ENCODE measurements around the gene KCNQ1. TPM values are rescaled to one million over a fixed set of nuclear protein-coding genes. Genes with fewer than 3 reads are reported as not detected.

KCNQ1 gene
- polyA plus RNA-seq, 2 donors = 0.31 to 0.52 TPM

DNA sequence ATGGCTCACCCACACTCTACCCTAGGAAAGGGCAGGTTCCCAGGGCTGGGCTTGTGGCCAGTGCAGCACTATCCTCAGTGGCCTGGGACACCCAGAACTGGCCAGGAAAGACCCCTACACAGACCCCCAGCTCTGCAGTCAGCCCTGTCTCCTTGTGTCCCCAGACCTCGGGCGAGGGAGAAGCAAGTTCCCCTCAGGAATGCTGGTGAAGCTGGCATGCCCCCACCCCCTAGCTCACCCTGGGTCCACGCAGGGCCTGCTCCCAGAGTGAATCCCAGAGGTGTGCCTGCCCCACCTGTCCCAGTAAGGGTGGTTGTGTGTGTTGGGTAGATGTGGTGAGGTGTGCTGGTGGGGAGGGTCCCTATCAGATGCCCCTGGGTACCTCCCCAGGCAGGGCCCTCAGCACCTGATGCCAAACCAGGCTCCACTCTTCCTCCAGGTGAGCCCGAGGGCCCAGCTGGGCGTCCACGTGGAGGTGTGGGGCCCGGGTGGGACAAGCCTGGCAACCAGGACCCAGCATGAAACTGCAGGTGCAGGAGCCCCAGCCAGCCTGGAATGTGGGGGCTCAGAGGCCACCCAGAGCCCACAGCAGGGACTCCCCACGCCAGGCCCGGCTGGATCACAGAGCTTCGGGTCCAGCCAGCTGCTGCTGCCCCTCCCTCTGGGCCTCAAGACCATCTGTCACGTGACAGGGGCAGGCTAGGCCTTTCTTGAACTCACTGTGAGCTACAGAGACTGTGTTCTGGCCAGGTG lies 303.4 kb downstream of the KCNQ1 start:
- Histone ChIP-seq H3K9me3 (ENCODE audit: control insufficient read depth in 2 of 2, insufficient read depth in 1 of 2, low read depth in 1 of 2, low read length in 1 of 2) (no peaks in the 10 kb centered on the region), H3K27me3 (ENCODE audit: control insufficient read depth in 1 of 2, insufficient read depth in 2 of 2, low read length in 2 of 2) (no peaks in the 10 kb centered on the region), H3K36me3 (ENCODE audit: control insufficient read depth in 2 of 2, insufficient read depth in 2 of 2, low read length in 1 of 2) (no peaks in the 10 kb centered on the region), H3K4me3 (ENCODE audit: low read depth in 1 of 2, low read length in 2 of 2) (no peak overlapping the region), H3K4me1 (ENCODE audit: control insufficient read depth in 2 of 2, insufficient read depth in 2 of 2, low read length in 1 of 2) (no peaks in the 10 kb centered on the region), H3K27ac (ENCODE audit: low read depth in 2 of 2, low read length in 1 of 2) (no peak overlapping the region)
- 79 to 81% methylated on average over 11 of the region's 11 CpGs for WGBS, 2 donors

DNA sequence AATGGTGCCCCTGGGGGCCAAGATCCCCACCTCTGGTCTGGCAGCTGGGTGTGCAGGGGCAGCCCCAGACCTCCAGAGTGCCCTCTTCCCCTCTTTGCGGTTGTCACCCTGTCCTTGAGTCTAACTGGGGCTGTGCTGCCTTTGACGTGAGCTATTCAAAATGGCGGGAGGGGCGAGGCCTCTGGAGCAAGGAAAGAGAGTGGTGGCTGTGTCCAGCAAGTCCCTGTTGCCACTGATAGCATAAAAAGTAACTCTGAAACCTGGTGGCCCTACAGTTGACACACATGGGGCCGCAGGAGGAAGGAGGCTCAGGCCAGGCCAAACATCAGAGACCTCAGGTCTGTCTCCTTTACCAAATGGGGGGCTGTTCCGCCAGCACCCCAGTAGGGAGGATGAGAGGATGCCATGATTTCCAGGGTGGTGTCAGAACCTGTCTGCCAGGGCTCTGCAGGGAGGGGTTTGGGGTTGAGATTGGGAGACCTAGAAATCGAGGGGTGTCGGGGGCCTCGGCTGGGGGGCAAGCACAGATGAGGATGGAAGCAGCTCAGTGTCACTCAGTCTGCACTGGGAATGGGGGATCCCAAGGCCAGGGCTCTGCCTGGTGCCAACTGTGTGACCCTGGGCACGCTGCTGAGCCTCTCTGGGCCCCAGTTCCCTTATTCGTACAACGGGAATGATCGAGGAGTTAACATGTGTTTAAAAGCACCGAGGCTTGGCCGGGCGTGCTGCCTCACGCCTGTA lies 304.2 kb downstream of the KCNQ1 start:
- no peaks in the 10 kb centered on the region for H3K36me3 ChIP-seq (ENCODE audit: control insufficient read depth in 2 of 2, insufficient read depth in 2 of 2, low read length in 1 of 2)
- WGBS, 2 donors = 93 to 98% methylated on average over 17 of the region's 17 CpGs
- no peak overlapping the region for H3K4me3 ChIP-seq (ENCODE audit: low read depth in 1 of 2, low read length in 2 of 2)

DNA sequence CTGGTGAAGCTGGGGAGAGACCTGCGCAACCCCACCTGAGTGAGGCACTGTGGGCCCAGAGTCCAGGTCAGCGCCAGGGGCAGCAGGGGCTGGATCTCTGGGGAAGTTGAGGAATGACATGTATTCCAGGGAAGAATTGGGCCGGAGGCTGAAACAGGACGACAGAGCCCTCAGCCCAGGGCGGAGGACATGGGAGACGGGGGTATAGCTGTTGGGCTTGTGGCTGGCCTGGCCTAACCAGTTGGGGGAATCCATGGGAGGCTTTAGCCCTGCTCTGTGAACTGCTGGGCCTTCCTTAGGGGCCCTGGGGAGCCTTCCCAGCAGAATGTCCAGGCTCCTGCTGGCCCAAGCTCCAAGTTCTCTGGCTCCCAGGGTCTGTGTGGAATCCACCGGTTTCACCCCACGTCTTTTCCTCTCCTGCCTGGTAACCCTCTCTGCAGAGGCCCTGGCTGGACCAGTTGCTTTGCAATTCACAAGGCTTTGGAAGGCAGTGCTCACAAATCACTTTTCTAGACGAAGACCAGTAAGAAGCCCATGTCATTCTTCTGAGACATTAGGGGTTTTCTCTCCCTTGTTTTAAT lies 305.4 kb downstream of the KCNQ1 start:
- H3K4me3 ChIP-seq (ENCODE audit: low read depth in 1 of 2, low read length in 2 of 2) = no peak overlapping the region
- no peaks in the 10 kb centered on the region for H3K9me3 ChIP-seq (ENCODE audit: control insufficient read depth in 2 of 2, insufficient read depth in 1 of 2, low read depth in 1 of 2, low read length in 1 of 2)
- no peaks in the 10 kb centered on the region for H3K27me3 ChIP-seq (ENCODE audit: control insufficient read depth in 1 of 2, insufficient read depth in 2 of 2, low read length in 2 of 2)
- no peak overlapping the region for H3K27ac ChIP-seq (ENCODE audit: low read depth in 2 of 2, low read length in 1 of 2)
- H3K4me1 ChIP-seq (ENCODE audit: control insufficient read depth in 2 of 2, insufficient read depth in 2 of 2, low read length in 1 of 2) = no peaks in the 10 kb centered on the region
- H3K36me3 ChIP-seq (ENCODE audit: control insufficient read depth in 2 of 2, insufficient read depth in 2 of 2, low read length in 1 of 2) = no peaks in the 10 kb centered on the region
- WGBS, 2 donors = 87 to 91% methylated on average over 9 of the region's 9 CpGs

More for the DNA sequence above, 304.2 kb downstream of the KCNQ1 start:
- no peaks in the 10 kb centered on the region for H3K9me3 ChIP-seq (ENCODE audit: control insufficient read depth in 2 of 2, insufficient read depth in 1 of 2, low read depth in 1 of 2, low read length in 1 of 2)
- H3K27ac ChIP-seq (ENCODE audit: low read depth in 2 of 2, low read length in 1 of 2) = no peak overlapping the region
- H3K27me3 ChIP-seq (ENCODE audit: control insufficient read depth in 1 of 2, insufficient read depth in 2 of 2, low read length in 2 of 2) = no peaks in the 10 kb centered on the region
- H3K4me1 ChIP-seq (ENCODE audit: control insufficient read depth in 2 of 2, insufficient read depth in 2 of 2, low read length in 1 of 2) = no peaks in the 10 kb centered on the region

DNA sequence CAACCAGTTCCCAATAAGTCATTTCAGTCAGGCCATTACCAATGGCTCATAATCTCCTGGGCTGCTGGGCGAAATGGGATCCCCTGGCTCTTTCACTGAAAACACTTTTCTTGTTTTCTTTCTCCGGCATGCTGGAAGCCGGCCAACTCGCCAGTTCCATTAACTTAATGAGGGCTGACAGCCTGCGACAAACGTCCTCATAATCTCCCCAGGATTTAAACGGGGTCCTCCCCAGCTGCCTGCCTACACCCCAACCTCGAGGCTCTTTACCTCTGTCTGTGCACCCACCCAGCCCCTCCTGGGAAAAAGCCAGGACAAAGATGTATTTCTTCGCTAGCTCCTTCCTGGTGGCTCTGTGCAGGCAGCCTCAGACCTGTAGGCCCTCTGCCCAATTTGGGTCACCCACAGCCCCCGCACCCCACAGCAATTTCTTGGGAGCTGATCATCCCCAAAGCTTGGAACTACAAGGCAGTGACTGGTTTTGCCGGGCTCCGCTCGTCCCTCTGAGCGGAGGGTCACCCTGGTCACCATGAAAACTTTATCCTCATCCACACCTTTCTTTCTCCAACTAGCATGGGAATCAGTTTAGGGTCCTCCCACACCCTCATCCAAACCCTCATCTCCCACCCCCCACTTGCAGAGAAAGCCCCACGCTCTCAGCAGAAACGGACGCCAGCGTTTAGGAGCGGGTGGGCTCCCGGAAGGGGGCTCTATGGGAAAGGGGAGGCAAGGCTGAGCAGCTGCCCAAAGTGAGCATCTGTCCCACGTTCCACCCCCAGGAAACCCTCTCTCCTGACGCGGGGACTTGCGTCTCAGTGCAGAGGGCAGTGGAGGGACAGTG lies 306.1 kb downstream of the KCNQ1 start:
- H3K27ac ChIP-seq (ENCODE audit: low read depth in 2 of 2, low read length in 1 of 2) = no peak overlapping the region
- WGBS, 2 donors = 69 to 71% methylated on average over 24 of the region's 24 CpGs
- H3K4me1 ChIP-seq (ENCODE audit: control insufficient read depth in 2 of 2, insufficient read depth in 2 of 2, low read length in 1 of 2) = no peaks in the 10 kb centered on the region
- no peak overlapping the region for H3K4me3 ChIP-seq (ENCODE audit: low read depth in 1 of 2, low read length in 2 of 2)
- no peaks in the 10 kb centered on the region for H3K36me3 ChIP-seq (ENCODE audit: control insufficient read depth in 2 of 2, insufficient read depth in 2 of 2, low read length in 1 of 2)
- H3K9me3 ChIP-seq (ENCODE audit: control insufficient read depth in 2 of 2, insufficient read depth in 1 of 2, low read depth in 1 of 2, low read length in 1 of 2) = no peaks in the 10 kb centered on the region
- H3K27me3 ChIP-seq (ENCODE audit: control insufficient read depth in 1 of 2, insufficient read depth in 2 of 2, low read length in 2 of 2) = no peaks in the 10 kb centered on the region

DNA sequence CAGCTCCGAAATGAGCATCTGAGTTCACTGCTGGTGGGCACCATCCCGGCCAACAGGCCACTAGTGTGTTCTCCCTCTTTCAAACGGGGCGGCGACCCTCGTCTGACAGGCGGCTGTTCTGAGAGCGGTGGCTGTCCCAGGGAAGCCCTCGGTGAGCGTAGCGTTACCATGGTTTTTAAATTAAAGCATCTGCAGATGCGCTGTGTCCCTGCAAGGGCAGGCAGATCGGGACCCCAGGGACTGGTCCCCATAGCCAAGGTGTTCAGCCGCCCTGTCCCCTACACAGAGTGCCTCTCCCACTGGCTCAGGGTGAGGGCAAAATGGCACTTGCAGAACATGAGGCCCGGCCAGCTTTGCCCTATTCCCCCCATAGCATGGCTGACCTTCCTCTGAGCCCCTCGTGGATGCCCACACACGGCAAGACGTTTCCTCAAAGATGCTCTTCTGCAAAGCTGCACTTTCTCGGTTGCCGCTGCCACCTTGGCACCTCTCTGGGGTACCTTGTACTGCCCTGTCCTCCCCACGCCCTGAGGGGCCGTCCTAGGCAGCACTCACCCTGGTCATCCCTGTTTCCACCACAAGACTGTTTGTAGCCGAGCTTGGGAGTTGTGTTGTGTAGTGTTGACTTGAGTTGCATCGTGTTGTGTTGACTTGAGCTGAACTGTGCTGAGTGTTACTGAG lies 306.9 kb downstream of the KCNQ1 start:
- Histone ChIP-seq H3K4me3 (ENCODE audit: low read depth in 1 of 2, low read length in 2 of 2) (no peak overlapping the region), H3K27me3 (ENCODE audit: control insufficient read depth in 1 of 2, insufficient read depth in 2 of 2, low read length in 2 of 2) (no peaks in the 10 kb centered on the region), H3K27ac (ENCODE audit: low read depth in 2 of 2, low read length in 1 of 2) (no peak overlapping the region), H3K9me3 (ENCODE audit: control insufficient read depth in 2 of 2, insufficient read depth in 1 of 2, low read depth in 1 of 2, low read length in 1 of 2) (no peaks in the 10 kb centered on the region), H3K4me1 (ENCODE audit: control insufficient read depth in 2 of 2, insufficient read depth in 2 of 2, low read length in 1 of 2) (no peaks in the 10 kb centered on the region), H3K36me3 (ENCODE audit: control insufficient read depth in 2 of 2, insufficient read depth in 2 of 2, low read length in 1 of 2) (no peaks in the 10 kb centered on the region)
- WGBS, 2 donors = 91 to 95% methylated on average over 24 of the region's 24 CpGs

DNA sequence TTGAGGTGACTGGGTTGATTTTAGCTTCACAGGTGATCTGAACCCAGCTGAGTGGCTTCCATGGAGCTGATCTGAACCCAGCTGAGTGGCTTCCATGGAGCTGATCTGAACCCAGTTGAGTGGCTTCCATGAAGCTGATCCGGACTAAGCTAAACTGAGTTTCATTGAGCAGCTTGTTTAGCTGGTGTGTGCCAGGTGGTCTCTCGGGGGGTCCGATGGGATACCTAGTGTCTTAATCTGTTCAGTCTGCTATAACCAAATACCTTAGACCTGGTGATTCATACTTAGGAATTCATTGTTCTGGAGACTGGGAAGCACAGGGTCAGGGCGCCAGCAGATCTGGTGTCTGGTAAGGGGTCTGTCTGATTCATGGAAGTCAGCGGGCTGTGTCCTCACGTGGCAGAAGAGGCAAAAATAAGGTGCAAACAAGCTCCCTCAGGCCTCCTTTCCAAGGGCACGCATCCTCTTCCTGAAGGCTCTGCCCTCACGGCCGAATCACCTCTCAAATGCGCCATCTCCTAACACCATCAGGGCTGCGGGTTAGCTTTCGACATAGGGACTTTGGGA lies 307.5 kb downstream of the KCNQ1 start:
- Histone ChIP-seq H3K9me3 (ENCODE audit: control insufficient read depth in 2 of 2, insufficient read depth in 1 of 2, low read depth in 1 of 2, low read length in 1 of 2) (no peaks in the 10 kb centered on the region), H3K27ac (ENCODE audit: low read depth in 2 of 2, low read length in 1 of 2) (no peak overlapping the region), H3K27me3 (ENCODE audit: control insufficient read depth in 1 of 2, insufficient read depth in 2 of 2, low read length in 2 of 2) (no peaks in the 10 kb centered on the region), H3K4me3 (ENCODE audit: low read depth in 1 of 2, low read length in 2 of 2) (no peak overlapping the region), H3K4me1 (ENCODE audit: control insufficient read depth in 2 of 2, insufficient read depth in 2 of 2, low read length in 1 of 2) (no peaks in the 10 kb centered on the region), H3K36me3 (ENCODE audit: control insufficient read depth in 2 of 2, insufficient read depth in 2 of 2, low read length in 1 of 2) (no peaks in the 10 kb centered on the region)
- WGBS, 2 donors = 88 to 90% methylated on average over 12 of the region's 12 CpGs

DNA sequence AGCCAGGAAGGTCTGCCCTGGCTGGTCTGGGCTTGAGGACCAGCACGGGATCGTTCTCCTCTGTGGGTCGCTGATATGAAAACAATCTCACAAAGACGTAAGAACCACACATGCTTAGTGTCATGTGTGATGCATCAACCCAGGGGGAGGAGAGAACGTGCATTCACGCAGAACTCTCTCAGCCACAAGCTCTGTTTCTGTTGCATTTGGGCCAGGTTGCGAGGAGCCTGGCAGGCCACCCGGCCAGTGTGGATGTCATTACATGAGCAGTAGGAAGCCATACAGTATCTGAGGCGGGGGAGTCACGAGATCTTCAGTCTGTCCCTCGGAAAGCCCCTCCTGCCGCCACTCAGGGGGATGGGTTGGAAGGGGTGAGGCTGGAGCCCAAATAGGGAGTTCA lies 308.1 kb downstream of the KCNQ1 start:
- Histone ChIP-seq H3K27me3 (ENCODE audit: control insufficient read depth in 1 of 2, insufficient read depth in 2 of 2, low read length in 2 of 2) (no peaks in the 10 kb centered on the region), H3K4me1 (ENCODE audit: control insufficient read depth in 2 of 2, insufficient read depth in 2 of 2, low read length in 1 of 2) (no peaks in the 10 kb centered on the region), H3K4me3 (ENCODE audit: low read depth in 1 of 2, low read length in 2 of 2) (no peak overlapping the region), H3K9me3 (ENCODE audit: control insufficient read depth in 2 of 2, insufficient read depth in 1 of 2, low read depth in 1 of 2, low read length in 1 of 2) (no peaks in the 10 kb centered on the region), H3K36me3 (ENCODE audit: control insufficient read depth in 2 of 2, insufficient read depth in 2 of 2, low read length in 1 of 2) (no peaks in the 10 kb centered on the region), H3K27ac (ENCODE audit: low read depth in 2 of 2, low read length in 1 of 2) (no peak overlapping the region)
- WGBS, 2 donors = 83 to 87% methylated on average over 12 of the region's 12 CpGs

DNA sequence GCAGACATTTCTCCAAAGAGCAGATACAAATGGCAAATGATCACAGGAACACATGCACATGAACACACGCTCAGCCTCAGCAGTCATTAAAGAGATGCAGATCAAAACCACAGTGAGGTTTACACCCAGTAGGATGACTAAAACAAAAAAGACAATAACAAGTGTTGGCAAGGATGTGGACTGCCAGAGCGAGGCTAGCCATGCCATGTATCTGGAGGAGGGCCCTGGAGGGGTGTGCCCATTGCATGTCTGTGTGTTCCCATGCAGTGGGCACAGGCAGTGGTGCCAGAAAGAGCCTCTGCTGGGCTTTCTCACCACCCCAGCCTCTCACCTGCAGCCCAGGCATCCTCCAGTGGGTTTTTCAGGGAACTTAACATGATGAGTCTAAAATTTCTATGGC lies 309.2 kb downstream of the KCNQ1 start:
- H3K36me3 ChIP-seq (ENCODE audit: control insufficient read depth in 2 of 2, insufficient read depth in 2 of 2, low read length in 1 of 2) = no peaks in the 10 kb centered on the region
- no peaks in the 10 kb centered on the region for H3K9me3 ChIP-seq (ENCODE audit: control insufficient read depth in 2 of 2, insufficient read depth in 1 of 2, low read depth in 1 of 2, low read length in 1 of 2)
- no peak overlapping the region for H3K27ac ChIP-seq (ENCODE audit: low read depth in 2 of 2, low read length in 1 of 2)
- H3K4me3 ChIP-seq (ENCODE audit: low read depth in 1 of 2, low read length in 2 of 2) = no peak overlapping the region
- no peaks in the 10 kb centered on the region for H3K4me1 ChIP-seq (ENCODE audit: control insufficient read depth in 2 of 2, insufficient read depth in 2 of 2, low read length in 1 of 2)
- WGBS, 2 donors = 77 to 94% methylated on average over 2 of the region's 2 CpGs
- H3K27me3 ChIP-seq (ENCODE audit: control insufficient read depth in 1 of 2, insufficient read depth in 2 of 2, low read length in 2 of 2) = no peaks in the 10 kb centered on the region

DNA sequence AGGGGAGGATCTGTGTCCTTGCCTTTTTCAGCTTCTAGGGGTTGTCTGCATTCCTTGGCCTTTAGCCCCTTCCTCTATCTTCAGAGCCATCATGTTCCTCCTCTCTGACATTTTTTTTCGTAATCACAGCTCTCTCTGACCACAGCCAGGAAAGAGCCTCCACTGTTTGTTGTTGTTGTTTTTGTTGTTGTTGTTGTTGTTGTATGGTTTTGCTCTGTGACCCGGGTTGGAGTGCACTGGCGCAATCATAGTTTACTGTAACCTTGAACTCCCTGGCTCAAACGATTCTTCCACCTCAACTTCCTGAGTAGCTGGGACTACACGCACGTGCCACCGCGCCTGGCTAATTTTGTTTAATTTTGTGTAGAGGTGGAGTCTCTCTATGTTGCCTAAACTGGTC lies 310.3 kb downstream of the KCNQ1 start:
- whole genome bisulfite sequencing, 2 donors = 85 to 86% methylated on average over 8 of the region's 8 CpGs
- H3K9me3 ChIP-seq (ENCODE audit: control insufficient read depth in 2 of 2, insufficient read depth in 1 of 2, low read depth in 1 of 2, low read length in 1 of 2) = no peaks in the 10 kb centered on the region
- H3K36me3 ChIP-seq (ENCODE audit: control insufficient read depth in 2 of 2, insufficient read depth in 2 of 2, low read length in 1 of 2) = no peaks in the 10 kb centered on the region
- no peaks in the 10 kb centered on the region for H3K4me1 ChIP-seq (ENCODE audit: control insufficient read depth in 2 of 2, insufficient read depth in 2 of 2, low read length in 1 of 2)
- H3K4me3 ChIP-seq (ENCODE audit: low read depth in 1 of 2, low read length in 2 of 2) = no peak overlapping the region
- H3K27ac ChIP-seq (ENCODE audit: low read depth in 2 of 2, low read length in 1 of 2) = no peak overlapping the region
- H3K27me3 ChIP-seq (ENCODE audit: control insufficient read depth in 1 of 2, insufficient read depth in 2 of 2, low read length in 2 of 2) = no peaks in the 10 kb centered on the region

All from esophagus (tissue), 2 donors.